Esophagus mucosa (tissue), 1 donor: ENCODE results near the gene CCDC88C. TPM values are rescaled to one million over a fixed set of nuclear protein-coding genes. Genes with fewer than 3 reads are reported as not detected.
A peak's percentile ranks its signal among the peaks of the same experiment; 100 is the strongest.
"Not testable (repeated sequence)": the region's sequence is repeated elsewhere in the genome, so short reads cannot be mapped to it uniquely, and the experiment has no call there.

Source experiments
- ATAC-seq: fragments of 200-7000 bp; cut with Tn5 transposase; one replicate; pipeline ENCODE4 v1.9.1; 2020
- total RNA-seq: library from RNA; stranded (reverse); gene quantifications from one replicate; pipeline ENCODE4 v1.2.4, GENCODE V29; 2023
- donor health status: DM: yes; HTN: yes; CAD: no.

CCDC88C gene
- total RNA-seq, 1 donor from 2014 or later: 26.7 TPM

DNA sequence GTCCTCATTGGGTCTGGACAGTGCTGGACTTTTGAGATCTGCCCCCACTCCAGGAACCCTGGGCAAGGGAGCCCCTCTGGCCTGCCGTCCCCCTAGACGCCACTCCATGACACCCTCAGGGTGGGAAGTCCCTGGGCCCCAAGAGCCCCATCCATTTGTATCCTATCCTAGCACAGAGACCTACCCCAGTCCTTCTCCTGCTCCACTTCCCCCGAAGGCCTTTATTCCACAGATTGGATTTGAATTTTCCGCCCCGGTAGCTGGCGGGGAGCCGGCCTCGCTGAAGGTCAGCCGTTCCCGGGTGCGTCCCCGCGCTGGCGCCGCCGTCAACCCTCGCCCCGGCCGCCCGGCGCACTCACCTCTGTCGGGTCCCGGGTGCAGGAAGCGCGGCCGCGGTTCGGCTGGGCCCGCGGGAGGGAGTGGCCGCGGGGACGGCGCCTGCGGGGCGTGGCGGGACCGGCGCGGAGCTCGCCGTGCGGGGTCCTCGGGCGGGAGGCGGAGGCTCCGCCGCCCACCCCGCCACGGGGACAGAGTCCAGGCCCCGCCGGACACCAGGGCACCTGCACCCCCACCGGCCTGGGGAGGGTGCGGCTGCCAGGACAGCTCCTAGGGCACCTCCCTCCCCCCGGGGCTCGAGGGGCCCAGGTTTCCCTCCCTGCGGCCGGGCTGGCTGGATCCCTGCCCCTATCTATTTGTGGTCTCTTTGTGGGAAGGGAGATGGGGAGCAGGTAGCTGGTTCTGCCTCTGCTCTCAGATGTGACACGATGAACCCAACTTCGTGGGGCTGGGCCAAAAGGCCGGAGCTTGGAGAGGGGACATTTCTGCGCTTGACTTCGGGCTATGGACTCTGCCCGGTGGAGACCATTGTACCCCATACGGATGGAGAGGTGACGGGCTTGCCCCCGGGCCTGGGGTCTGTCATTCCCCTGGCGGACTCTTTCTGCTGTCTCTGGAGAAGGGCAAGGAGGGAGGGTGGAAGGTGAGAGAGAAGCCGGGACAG lies 153.2 kb downstream of the CCDC88C start:
- ATAC-seq: peak; percentile 55

DNA sequence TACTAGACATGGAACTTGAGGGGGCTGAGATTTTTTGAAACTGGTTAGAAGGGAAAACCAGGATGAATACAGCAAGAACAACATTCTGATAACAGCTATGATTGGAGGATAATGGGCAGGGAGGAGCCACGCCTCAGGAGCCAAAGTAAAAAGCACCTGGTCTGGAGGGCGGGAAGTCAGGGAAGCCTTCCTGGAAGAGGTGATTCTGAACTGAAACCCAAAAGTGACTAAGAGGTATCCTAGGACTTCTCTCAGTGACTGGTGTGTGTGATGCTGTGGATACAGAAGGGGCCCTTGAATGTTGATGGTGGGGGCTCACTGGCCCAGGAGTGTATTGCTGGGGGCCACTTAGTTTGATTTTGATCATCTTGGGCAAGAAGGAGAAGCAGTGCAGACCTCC lies 154.3 kb downstream of the CCDC88C start:
- ATAC-seq: peak; percentile 16

DNA sequence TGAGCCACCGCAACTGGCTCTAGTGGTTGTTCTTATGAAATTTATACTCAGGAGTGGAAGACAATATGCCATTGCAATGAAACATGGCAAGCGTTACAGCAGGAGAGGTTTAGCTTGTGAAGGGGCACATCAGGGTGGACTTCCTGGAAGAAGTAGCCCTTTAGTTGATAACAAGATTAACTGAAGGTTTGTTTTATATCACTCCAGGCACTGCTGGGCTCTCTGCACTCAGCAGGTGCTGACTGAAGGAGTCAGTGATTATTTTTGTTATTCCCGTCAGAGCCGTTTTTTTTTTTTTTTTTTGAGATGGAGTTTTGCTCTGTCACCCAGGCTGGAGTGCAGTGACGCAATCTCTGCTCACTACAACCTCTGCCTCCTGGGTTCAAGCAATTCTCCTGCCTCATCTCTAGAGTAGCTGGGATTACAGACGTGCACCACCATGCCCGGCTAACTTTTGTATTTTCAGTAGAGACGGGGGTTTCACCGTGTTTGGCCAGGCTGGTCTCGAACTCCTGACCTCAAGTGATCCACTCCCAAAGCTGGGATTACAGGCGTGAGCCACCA lies 155.6 kb downstream of the CCDC88C start:
- no peak for ATAC-seq

DNA sequence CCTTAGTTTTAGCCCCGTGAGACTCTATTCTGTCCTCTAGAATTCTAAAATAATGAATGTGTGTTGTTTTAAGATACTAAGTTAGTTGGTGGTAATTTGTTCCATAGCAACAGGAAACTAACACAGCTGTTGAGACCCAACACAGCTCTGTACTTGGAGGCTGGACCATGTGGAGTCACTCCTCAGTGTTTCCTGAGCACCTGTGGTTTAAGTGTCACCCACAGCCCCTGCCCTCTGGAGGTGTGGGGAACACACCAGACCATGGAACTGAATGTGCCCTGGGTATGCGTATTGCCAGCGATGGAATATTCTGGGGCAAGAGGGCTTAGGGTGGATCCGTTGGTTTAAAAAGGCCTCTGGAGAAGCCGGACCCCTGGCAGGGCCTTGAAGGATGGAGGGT lies 156.5 kb downstream of the CCDC88C start:
- ATAC-seq: no peak

DNA sequence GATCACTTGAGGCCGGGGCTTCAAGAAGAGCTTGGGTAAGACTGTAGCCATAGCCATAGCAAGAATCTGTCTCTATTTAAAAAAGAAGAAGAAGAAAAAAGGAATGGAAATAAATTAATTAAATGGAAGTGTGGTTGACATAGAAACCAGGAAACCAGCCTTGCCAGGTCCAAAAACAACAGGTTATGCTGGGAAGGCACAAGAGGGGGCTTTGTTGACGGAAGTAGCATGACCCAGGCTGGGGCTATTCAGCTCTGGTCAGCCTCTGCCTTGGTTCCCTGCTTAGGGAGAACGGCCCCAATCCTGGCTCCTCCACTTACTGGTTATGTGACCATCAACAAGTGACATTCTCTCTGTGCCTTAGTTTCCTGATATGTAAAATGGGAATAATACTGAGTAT lies 158.7 kb downstream of the CCDC88C start:
- no peak for ATAC-seq

DNA sequence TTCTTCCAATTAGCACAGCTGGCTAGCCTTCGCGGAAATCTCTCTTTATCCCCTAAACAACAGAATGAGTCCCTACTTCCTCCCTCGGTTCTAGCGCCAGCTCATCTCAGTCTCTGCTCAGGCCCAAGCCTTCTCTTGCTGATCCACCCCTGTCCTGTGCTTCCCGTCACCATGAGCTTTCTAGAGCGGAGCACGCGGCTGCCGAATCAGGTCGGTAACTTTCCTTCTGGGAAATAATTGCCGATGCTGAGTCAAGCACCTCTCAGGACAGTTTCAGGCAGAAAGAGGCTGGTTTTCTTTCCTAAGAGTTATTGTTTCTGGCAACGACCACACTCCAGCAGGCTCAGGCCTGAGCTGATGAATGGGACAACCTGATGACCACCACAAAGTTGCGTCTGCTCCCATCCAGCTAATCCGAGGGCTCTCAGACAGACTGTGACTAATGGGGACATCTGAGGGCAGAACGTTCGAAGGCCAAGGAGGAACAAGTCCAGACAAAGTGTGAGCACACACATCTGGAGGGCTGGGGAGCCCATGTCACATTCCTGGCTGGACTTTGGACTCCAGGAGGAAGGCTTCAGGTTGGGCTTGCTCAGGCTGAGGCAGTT lies 159.5 kb downstream of the CCDC88C start:
- peak; percentile 78 for ATAC-seq

DNA sequence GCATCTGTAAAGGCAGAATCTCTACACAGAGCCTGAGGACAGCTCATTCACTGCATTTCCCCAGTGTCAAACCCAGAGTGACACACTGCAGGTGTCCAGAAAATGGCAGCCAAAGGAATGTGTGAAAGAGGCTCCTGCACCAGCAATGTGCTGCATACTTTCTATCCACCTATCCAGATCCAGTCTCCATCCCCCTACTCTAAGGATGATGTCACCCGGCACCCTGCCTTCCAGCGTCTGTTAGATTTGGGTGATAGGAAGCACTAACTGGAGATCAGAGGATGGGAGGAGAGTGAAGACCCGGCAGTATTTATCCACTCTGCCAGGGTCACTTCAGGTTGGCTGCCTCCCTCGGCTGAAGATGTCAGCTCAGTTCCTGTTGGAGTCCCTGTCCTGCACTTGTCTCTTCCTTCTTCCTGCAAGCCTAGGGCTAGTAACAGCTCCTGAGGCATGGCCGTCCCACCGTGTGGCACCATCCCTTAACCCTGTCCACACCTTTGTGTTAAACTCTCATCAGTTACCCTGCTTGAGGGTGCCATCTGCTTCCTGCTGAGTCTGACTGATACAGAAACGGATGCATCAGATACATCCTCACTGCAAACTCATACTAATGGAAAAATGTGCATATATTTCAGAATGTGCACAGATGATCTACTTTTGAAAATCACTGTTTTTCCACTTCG lies 160.2 kb downstream of the CCDC88C start:
- peak; percentile 7 for ATAC-seq

DNA sequence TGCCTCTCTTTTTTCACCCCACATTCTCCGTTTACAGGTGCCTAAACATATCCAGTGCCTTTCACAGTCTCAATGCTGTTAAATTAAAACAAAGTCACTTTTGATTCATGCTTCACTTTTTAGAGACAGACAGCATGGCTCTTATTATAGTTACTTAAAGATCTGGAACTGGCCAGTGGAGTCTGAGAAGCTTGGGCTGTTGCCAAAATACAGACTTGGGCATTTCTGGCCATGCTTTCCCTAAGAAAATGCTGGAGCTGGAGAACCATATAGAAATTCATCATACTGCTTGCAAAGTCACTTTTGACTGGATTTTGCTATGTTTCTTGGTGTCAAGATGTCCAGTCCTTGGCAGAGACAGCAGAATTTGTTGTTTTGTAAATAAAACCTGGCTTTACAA lies 161.0 kb downstream of the CCDC88C start:
- ATAC-seq: no peak

DNA sequence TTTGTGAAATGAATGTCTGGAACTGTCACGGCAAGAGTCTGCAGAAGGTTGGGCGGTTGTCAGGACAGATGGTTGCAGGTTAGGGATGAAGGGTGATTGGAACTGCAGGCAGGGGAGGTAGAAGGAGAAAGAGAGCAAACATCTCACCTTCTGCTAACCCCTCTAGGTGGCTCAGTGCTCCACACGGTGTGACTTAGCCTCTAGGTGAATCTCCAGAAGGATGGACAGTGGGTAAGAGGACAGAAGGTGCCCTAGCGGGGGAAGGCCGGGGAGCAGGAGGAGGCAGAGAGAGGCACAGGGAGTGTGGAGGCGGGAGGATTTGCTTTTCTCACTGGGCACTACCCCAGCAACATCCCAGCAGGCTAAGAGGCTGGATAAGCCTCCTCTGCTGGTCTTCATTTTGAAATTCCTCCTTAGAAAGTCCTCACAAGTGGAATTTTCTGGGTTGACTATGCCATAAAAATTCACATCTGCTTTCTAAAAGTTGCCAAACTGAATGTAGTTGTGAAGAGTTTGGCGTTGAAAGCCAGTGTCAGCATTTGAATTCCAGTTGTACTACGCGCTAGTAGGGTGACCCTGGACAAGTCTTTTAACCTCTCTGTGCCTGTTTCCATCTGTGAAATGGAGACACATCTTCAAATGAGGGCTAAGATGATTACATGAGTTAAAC lies 162.5 kb downstream of the CCDC88C start:
- no peak for ATAC-seq

DNA sequence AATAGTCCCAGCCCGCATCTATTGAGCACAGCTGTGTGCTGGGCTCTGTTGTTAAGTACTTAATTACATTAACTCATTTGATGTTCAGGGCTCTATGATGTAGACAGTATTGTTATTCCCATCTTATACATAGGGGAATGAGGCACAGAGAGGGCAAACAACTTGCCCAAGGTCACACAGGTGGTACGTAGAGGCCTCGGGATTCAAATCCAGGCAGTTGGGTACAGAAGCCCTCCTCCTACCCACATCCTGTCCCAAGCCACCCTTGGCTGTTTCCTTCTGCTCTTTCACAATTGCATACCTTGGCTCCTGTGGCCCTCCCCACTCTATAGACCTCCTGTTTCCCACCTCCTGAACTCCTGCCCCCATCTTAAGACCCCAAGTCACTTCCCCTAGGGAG lies 163.2 kb downstream of the CCDC88C start:
- ATAC-seq: no peak

DNA sequence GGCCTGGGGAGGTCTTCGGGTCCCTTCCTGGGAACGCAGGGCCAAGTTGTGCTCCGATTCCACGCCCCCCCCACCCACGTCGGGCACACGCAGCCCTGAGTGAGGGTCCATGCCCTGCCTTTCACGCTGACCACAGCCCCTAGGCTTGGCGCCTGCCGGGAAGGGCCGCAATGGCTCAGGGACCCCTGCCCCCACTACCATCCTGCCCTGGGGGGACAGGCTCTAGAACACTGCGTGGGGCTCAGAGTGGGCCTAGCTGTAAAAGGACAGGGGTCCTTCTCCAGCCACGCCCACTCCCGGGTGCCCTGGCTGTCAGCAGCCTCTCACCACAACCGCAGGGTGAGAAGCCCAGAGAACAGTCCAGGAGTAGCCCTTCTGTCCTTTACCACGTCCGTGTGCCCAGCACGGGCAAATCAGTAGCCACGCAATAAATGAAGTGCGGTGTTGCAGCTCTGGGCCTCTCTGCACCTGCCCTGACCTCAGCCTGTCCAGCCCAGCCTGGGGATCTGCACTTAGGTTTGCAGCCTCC lies 163.8 kb downstream of the CCDC88C start:
- ATAC-seq: no peak

DNA sequence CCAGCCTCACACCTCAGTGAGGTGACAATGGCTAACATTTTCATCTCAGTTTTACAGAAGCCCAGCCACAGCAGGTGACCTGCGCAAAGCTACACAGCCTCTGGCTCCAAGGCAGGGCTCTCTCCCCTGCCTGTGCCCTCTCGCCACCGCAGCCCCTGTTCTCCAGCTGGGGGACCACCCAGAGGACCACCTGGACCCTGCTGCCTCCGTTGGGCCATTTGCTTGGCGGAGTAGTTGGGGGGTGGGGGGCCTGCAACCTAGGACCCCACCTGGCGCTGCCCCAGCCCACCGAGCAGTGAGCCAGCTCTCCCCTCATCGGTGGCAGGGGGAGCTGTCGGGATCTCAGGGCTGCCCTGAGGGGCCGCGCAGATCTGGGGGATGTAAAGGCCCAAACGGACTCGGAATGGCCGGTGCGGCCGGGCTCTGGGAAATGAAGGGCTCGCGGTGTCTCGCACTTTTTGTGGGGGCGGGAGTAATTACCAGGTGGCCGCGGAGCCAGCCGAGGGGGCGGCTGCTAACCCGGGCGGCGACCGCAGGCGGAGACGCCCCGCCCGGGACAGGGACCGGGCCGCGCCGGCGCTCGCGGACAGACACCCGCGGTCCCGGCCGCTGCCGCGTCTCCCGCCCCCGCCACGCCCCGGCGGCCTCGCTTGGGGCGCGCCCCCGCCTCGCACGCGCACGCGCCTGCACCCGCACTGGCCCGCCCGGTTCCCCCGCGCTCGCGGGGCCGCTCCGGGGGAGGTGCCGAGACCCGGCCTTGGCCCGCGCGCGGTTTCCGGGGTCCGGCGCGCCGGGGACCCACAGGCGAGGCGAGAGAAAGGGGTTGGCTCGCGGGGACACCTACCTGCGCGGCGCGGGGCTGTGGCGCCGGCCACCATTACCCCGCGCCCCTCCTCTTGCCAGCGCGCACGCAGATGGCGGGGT lies 164.5 kb downstream of the CCDC88C start:
- ATAC-seq: peak; percentile 66

DNA sequence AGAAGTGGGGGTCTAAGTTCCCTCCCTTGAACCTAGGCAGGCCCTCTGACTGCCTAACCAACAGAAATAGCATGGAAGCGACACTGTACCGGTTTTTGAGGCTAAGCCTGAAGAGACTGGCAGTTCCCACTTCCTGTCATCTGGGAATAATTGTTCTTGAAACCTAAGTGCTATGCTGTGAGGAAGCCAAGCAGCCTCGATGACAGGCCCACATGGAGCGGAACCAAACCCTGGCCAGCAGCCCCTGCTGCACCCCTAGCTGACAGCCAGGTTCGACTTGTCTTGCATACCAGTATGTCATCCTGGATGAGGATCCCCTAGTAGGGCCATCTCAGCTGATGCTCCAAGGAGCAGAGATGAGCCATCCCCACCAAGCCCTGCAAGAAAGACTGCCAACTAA lies 166.7 kb downstream of the CCDC88C start:
- no peak for ATAC-seq

DNA sequence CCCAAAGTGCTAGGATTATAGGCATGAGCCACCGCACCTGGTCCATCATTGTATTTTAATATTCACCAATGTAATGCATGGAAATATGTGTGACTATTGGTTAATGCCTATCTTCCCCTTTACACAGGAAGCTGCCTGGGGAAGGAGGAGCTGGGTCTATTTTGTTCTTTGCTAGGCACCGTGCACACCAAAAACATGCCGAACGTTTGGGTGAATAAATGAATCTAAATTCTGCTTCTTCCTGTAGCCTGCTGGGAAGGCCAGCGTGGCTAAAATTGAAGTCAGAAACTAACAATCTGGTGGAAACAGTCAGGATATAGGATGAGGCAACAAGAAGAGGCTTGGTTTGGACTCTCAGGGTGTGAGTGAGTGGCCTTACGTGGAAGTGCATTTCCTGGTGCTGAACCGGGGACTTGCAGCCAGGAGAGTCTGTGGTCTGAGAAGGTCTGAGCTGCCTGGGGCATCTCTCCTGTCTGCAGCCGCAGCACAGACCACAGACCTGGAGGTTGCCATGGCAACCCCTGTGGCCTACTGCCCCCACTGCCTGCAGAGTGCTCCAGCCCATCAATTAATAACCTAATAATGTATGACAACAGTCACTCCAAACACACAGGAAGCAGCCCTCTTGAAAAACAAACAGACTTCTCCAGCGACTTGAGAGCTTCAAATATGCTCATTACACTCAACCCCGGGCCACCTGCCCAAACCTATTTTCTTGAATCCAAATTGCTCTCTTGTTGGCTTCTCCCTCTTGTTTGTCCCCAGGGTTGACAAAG lies 167.6 kb downstream of the CCDC88C start:
- peak; percentile 11 for ATAC-seq

DNA sequence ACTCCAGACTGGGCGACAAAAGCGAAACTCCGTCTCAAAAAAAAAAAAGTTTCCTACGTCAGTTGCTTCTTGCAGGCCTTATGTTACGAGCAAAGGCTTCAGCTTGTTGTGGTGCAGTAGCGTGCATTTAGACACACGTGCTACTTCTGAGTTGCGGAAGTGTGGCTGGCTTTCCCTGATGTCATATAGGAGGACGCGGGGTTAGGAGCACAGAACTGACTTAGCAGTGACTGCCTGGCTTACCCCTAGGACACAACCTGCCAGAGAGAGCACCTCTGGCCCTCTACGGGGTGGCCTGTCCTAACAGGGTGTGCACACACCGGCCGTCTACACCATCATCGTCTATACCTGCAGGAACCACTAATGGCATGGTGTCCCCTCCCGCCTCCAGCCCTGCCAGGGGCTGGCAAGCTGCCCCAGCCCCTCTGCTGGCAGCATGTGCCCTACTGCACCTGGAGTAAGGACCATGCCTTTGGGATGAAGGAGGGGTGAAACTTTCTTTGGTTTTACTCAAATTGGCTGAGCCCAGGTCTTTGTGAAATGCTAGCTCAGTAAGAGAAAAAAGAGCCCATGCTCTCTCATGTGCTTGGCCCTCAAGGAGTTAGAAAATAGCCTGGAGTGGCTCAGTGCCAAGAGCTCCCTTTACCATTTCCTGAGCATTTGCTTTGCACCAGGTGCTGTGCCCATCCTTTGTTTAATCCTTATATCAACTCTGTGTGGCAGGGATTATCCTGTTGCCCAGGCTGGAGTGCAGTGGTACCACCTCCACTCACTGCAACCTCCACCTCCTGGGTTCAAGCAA lies 171.4 kb downstream of the CCDC88C start:
- no peak for ATAC-seq

DNA sequence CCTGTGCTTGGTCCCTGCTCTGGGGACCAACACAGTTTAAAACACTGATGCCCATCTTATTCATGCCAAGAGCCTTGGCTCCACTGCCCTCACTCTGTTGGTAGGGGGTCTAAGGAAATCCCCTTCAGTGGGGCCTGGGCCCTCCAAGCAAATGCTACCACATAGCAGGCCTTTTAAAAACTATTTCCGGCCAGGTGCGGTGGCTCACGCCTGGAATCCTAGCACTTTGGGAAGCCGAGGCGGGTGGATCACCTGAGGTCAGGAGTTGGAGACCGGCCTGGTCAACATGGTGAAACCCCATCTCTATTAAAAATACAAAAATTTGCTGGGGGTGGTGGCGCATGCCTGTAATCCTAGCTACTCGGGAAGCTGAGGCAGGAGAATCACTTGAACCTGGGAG lies 172.0 kb downstream of the CCDC88C start:
- ATAC-seq: not testable (repeated sequence)

DNA sequence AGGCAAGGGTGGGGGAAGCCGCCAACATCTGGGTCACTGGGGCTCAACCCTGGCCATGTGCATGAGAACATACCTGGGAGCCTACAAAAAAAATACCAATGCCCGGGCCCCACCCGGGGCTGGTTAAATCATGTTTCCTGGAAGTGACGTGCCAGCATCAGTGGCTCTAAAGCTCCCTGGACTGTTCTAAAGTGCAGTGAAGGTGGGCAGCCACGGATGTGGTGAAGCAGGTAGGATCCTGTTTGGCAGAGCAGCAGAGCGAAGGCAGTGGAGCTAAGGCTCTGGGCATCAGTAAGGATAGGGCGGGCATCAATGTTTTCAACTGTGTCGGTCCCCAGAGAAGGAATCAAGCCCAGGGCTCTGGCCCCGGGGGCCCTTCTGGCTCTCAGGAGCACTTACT lies 172.6 kb downstream of the CCDC88C start:
- ATAC-seq: peak; percentile 36

DNA sequence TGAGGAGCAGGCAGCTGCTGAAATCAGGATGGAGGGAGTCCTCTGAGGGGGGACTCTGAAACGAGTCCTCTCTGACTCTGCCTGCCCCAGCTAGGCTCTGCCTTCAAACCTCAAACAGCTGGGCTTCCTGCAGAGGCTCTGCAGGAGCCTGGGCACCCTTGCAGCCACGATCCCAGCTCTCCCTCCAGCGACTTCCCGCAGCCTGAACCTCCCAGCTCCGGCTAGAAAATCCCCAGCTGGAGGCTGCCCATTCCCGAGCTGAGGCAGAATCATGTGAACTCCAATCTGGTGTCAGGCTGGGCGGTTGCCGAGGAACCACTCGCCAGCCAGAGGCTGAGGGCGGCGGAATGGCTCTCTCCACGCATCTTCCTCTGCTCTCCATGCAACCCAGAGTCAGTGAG lies 173.1 kb downstream of the CCDC88C start, which contains the start of gene GPR68:
Gene GPR68, minus strand, starts transcription at position 204 of the 401 bp plus-strand sequence. CDS start 9,654 bp downstream, outside the sequence.
- peak; percentile 10 for ATAC-seq

DNA sequence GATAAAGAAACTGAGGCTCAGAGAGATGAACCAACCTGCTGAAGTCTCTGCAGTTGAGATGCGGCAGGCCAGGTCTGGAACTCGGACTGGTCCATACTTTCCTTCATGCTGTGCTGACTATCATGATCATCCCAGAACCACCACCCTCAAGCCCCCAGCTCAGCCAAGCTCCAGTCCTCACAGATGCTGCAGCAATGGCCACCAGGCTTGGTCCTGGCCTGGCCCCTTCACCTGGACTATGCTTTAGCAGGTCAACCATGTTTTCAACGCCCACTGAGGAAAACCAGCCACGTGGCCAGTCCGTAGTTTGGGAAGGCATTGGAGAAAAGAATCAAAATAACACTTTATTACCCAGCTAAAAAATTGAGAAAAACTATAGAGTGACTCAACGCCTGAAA lies 174.5 kb downstream of the CCDC88C start:
- no peak for ATAC-seq
